Thoracic aorta (tissue), 2 donors: ENCODE results near the gene PTOV1. TPM values are rescaled to one million over a fixed set of nuclear protein-coding genes. Genes with fewer than 3 reads are reported as not detected.

Experiments used
- ATAC-seq: fragments of 150-250 bp; one replicate; pipeline ENCODE4 v1.8.0; 2017; ENCODE audit warnings: low read depth; ENCODE audit not compliant: insufficient number of reproducible peaks, low FRiP score
- DNase-seq: peaks from one replicate; pipeline ENCODE4 v3.0.0-alpha.2; 2020; ENCODE audit warnings: low spot score
- H3K27ac ChIP-seq, 2 donors: fragments of 200-600 bp; sonication (generic); 1 replicate in 1 of 2; 2 replicates in 1 of 2; pipeline ENCODE4 v1.5.1; 2016; ENCODE audit warnings: mild to moderate bottlenecking in 2 of 2, moderate library complexity in 2 of 2
- H3K27me3 ChIP-seq: fragments of 200-600 bp; sonication (generic); replicated peaks from 2 replicates; pipeline ENCODE4 v1.6.0; 2016; ENCODE audit warnings: mild to moderate bottlenecking; ENCODE audit not compliant: insufficient read depth
- H3K36me3 ChIP-seq: fragments of 200-600 bp; sonication (generic); one replicate; pipeline ENCODE4 v1.5.1; 2016
- H3K4me1 ChIP-seq, 2 donors: fragments of 200-600 bp; sonication (generic); 1 replicate in 1 of 2; 2 replicates in 1 of 2; pipeline versions ENCODE4 v1.5.1 to v1.6.0; 2016; ENCODE audit warnings: low read depth in 2 of 2, mild to moderate bottlenecking in 1 of 2; ENCODE audit not compliant: control insufficient read depth in 1 of 2
- H3K4me3 ChIP-seq: fragments of 200-600 bp; sonication (generic); 2 replicates; pipeline ENCODE4 v1.5.1; 2016; ENCODE audit warnings: mild to moderate bottlenecking
- H3K9me3 ChIP-seq: fragments of 200-600 bp; sonication (generic); 2 replicates; pipeline ENCODE4 v1.5.1; 2016
- CTCF ChIP-seq: fragments of 200-600 bp; sonication (generic); IDR thresholded peaks from one replicate; pipeline ENCODE4 v1.5.1; 2019; ENCODE audit warnings: antibody characterized with exemption
- total RNA-seq, 2 donors: library from RNA; depleted of rRNA; stranded (reverse); fragments of >200 nt; gene quantifications; one replicate each; pipeline versions ENCODE4 v1.1.0 to v1.2.3, GENCODE V29; 2016

The PTOV1 gene
- total RNA-seq, 2 donors from 2014 or later = 62.9 to 72.2 TPM

DNA sequence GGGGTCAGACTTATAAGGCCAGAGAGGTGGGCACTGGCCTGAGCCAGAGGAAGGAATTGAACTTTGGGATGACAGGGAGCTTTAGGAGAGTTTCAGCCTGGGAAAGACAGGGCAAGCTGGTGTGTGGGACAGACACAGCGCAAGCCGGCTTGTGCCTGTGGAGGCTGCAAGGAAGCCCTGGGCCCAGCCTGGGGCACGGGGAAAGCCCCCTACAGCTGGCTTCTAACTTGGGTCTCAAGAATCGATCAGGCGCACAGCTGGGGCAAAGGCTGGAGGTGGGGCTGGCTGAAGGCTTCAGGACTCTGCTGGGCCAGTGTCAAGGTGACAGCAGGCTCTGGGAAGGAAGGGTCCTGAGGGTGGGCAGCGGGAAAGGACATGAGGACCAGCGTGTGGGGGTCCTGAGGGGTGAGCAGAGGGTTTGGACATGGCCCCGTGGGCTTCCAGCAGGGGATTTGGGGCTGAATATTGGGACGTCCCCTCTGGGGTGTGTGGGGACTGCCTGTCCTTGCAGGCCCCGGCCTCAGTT is 3.0 kb downstream of the PTOV1 start:
- Histone ChIP-seq H3K27me3 (no peaks in the 10 kb centered on the region), H3K9me3 (no peaks in the 10 kb centered on the region), H3K27ac (no peak overlapping the region), H3K36me3 (peaks cover 35% of the 10 kb centered on the region), H3K4me1 (peaks cover 10 to 32% of the 10 kb centered on the region in 2 donors), H3K4me3 (no peak overlapping the region)
- no peak for ATAC-seq
- DNase-seq = no peak
- TF ChIP-seq CTCF = no peak

- Histone ChIP-seq H3K27me3 (no peaks in the 10 kb centered on the region), H3K27ac (no peak overlapping the region), H3K4me1 (peaks cover 10 to 32% of the 10 kb centered on the region in 2 donors), H3K36me3 (peaks cover 39% of the 10 kb centered on the region), H3K9me3 (no peaks in the 10 kb centered on the region), H3K4me3 (no peak overlapping the region)
- no peak for TF ChIP-seq CTCF
- ATAC-seq = no peak
- no peak for DNase-seq
Measured at GRCh38 chr19:49854378-49855263, 3.7 kb downstream of the PTOV1 start.

- Histone ChIP-seq H3K4me3 (no peak overlapping the region), H3K36me3 (peaks cover 41% of the 10 kb centered on the region), H3K9me3 (no peaks in the 10 kb centered on the region), H3K4me1 (peaks cover 7 to 28% of the 10 kb centered on the region in 2 donors), H3K27ac (no peak overlapping the region), H3K27me3 (no peaks in the 10 kb centered on the region)
- no peak for TF ChIP-seq CTCF
- ATAC-seq (no peak), DNase-seq (no peak)
Measured at GRCh38 chr19:49855277-49855675, 4.3 kb downstream of the PTOV1 start.

- ATAC-seq (no peak), DNase-seq (no peak)
- Histone ChIP-seq H3K4me3 (no peak overlapping the region), H3K9me3 (no peaks in the 10 kb centered on the region), H3K4me1 (peaks cover 7 to 27% of the 10 kb centered on the region in 2 donors), H3K36me3 (peaks cover 47% of the 10 kb centered on the region), H3K27me3 (no peaks in the 10 kb centered on the region), H3K27ac (no peak overlapping the region)
- TF ChIP-seq CTCF = no peak
Measured at GRCh38 chr19:49855676-49856573, 5.0 kb downstream of the PTOV1 start.

- ATAC-seq (no peak), DNase-seq (no peak)
- H3K4me3 ChIP-seq = no peak overlapping the region
- H3K36me3 ChIP-seq = peaks cover 50% of the 10 kb centered on the region
- no peaks in the 10 kb centered on the region for H3K27me3 ChIP-seq
- no peaks in the 10 kb centered on the region for H3K9me3 ChIP-seq
- peaks cover 7 to 27% of the 10 kb centered on the region in 2 donors for H3K4me1 ChIP-seq
- no peak for TF ChIP-seq CTCF
- no peak overlapping the region for H3K27ac ChIP-seq
Measured at GRCh38 chr19:49856574-49857021, 5.6 kb downstream of the PTOV1 start.
